K562 (cell line): ENCODE results near the gene KIAA1614. TPM values are rescaled to one million over a fixed set of nuclear protein-coding genes. Genes with fewer than 3 reads are reported as not detected.
A peak's percentile ranks its signal among the peaks of the same experiment; 100 is the strongest.

Experiments
- ATAC-seq: fragments of 200-7000 bp; cut with Tn5 transposase; 3 replicates; pipeline ENCODE4 v1.9.1; 2020; ENCODE audit warnings: moderate library complexity
- BruUV-seq: library from RNA; stranded (reverse); fragments of 400-500 nt; replicated peaks from 2 replicates; lab custom pipeline; 2021; lab: Mats Ljungman, UMichigan
- CTCF ChIA-PET: fragments of 300-600 bp; formaldehyde crosslinking; extraction: SDS; loops from one replicate; lab custom pipeline; 2021; ENCODE audit warnings: low intra/inter-chr PET ratio; lab: Yijun Ruan, JAX
- POLR2A ChIA-PET: fragments of 300-600, 350-650 bp; sonication (Branson Sonifier 250); formaldehyde crosslinking; extraction: SDS; loops from one replicate; lab custom pipeline; 2021; ENCODE audit warnings: antibody characterized with exemption, inconsistent platforms; lab: Yijun Ruan, JAX
- DNase-seq, 4 experiments: peaks; one replicate each; pipeline versions ENCODE4 v3.0.0 to v3.0.0-alpha.2; 2011 to 2018; ENCODE audit warnings: low spot score in 3 of 4, mixed read lengths in 3 of 4; ENCODE audit errors: extremely low read depth in 1 of 4
- FAIRE-seq: peaks from 2 replicates; lab custom pipeline; 2011; peaks lifted over from hg19 to GRCh38; lab: Jason Lieb, UNC
- H2AFZ ChIP-seq: 2 replicates; pipeline ENCODE4 v1.6.0; 2011; ENCODE audit warnings: low read depth, low read length, control low read depth, inconsistent platforms
- H3K27ac ChIP-seq: fragments of 200-600 bp; 3 replicates; pipeline ENCODE4 v1.8.0; 2011; ENCODE audit warnings: low read depth, mild to moderate bottlenecking, control low read depth, inconsistent platforms, low read length, moderate library complexity, mixed read lengths; ENCODE audit errors: extremely low read depth
- H3K27me3 ChIP-seq, 2 experiments: fragments of 300-600 bp in 1 of 2; 2 replicates in 1 of 2; 3 replicates in 1 of 2; pipeline versions ENCODE4 v1.6.0 to v1.8.0; 2011; ENCODE audit warnings: inconsistent platforms in 2 of 2, low read length in 2 of 2, mild to moderate bottlenecking in 1 of 2, mixed read lengths in 1 of 2, moderate library complexity in 1 of 2; ENCODE audit not compliant: control insufficient read depth in 2 of 2, insufficient read depth in 2 of 2
- H3K36me3 ChIP-seq: fragments of 300-600 bp; 3 replicates; pipeline ENCODE4 v1.8.0; 2011; ENCODE audit warnings: mild to moderate bottlenecking, low read length, inconsistent platforms; ENCODE audit not compliant: control insufficient read depth, insufficient read depth
- H3K4me1 ChIP-seq, 2 experiments: fragments of 200-600 bp in 1 of 2; replicated peaks in 1 of 2; 2 replicates in 1 of 2; 3 replicates in 1 of 2; pipeline versions ENCODE4 v1.5.1 to v1.8.0; 2011; ENCODE audit warnings: inconsistent platforms in 2 of 2, low read length in 2 of 2, mild to moderate bottlenecking in 1 of 2, mixed read lengths in 1 of 2, moderate library complexity in 1 of 2; ENCODE audit not compliant: control insufficient read depth in 2 of 2, insufficient read depth in 2 of 2
- H3K4me2 ChIP-seq: 2 replicates; pipeline ENCODE4 v1.6.1; 2011; ENCODE audit warnings: low read length, control low read depth, inconsistent platforms, mixed read lengths; ENCODE audit not compliant: insufficient read depth
- H3K4me3 ChIP-seq: fragments of 200-600 bp; sonication (generic), shearing (Covaris generic); 2 replicates; pipeline ENCODE4 v1.5.1; 2016; ENCODE audit warnings: control low read depth, inconsistent platforms
- H3K79me2 ChIP-seq: fragments of 200-600 bp; 3 replicates; pipeline ENCODE4 v1.8.0; 2011; ENCODE audit warnings: low read length, inconsistent platforms; ENCODE audit not compliant: control insufficient read depth, insufficient read depth
- H3K9ac ChIP-seq, 2 experiments: 2 replicates each; pipeline versions ENCODE4 v1.6.0 to v1.6.1; 2011; ENCODE audit warnings: low read depth in 2 of 2, low read length in 2 of 2, control low read depth in 1 of 2, inconsistent platforms in 1 of 2, mild to moderate bottlenecking in 1 of 2, mixed read lengths in 1 of 2; ENCODE audit not compliant: insufficient read depth in 1 of 2
- H3K9me1 ChIP-seq: one replicate; pipeline ENCODE4 v1.6.0; 2011; ENCODE audit warnings: inconsistent platforms, mild to moderate bottlenecking, low read length, moderate library complexity; ENCODE audit not compliant: control insufficient read depth, insufficient read depth
- H3K9me3 ChIP-seq: replicated peaks from 2 replicates; pipeline ENCODE4 v1.5.1; 2011; ENCODE audit warnings: low read depth, low read length, inconsistent platforms; ENCODE audit not compliant: control insufficient read depth, insufficient read depth
- H4K20me1 ChIP-seq: replicated peaks from 2 replicates; pipeline ENCODE4 v1.6.1; 2011; ENCODE audit warnings: low read length, inconsistent platforms, mixed read lengths; ENCODE audit not compliant: control insufficient read depth, insufficient read depth
- L3MBTL2 ChIP-seq: fragments of 450-650 bp; IDR thresholded peaks from 2 replicates; pipeline ENCODE4 v1.6.1; 2016; ENCODE audit warnings: mild to moderate bottlenecking, moderate library complexity
- MAFF ChIP-seq: IDR thresholded peaks from 2 replicates; pipeline ENCODE4 v1.6.1; 2012; ENCODE audit warnings: low read length, improper control_type of control experiment
- MED1 ChIP-seq: sonication (generic); formaldehyde crosslinking; IDR thresholded peaks from 2 replicates; pipeline ENCODE4 v1.8.1; 2023; ENCODE audit warnings: missing genetic modification reagents, borderline replicate concordance
- NFIC ChIP-seq: fragments of 450-650 bp; IDR thresholded peaks from 2 replicates; pipeline ENCODE4 v1.6.1; 2017; ENCODE audit warnings: mild to moderate bottlenecking, inconsistent platforms
- RBM34 ChIP-seq: fragments of 200-400 bp; formaldehyde crosslinking; IDR thresholded peaks from 2 replicates; pipeline ENCODE4 v1.6.1; 2018; ENCODE audit warnings: low read length, borderline replicate concordance; ENCODE audit not compliant: insufficient read depth
- ZNF24 ChIP-seq: fragments of 450-650 bp; IDR thresholded peaks from 2 replicates; pipeline ENCODE4 v1.6.1; 2016
- whole genome bisulfite sequencing: fragments of 100-300 bp; shearing (Covaris generic); methylation state at CpG from one replicate; pipeline ENCODE4 v1.1.6; 2016; ENCODE audit warnings: low coverage, mixed read lengths; ENCODE audit not compliant: insufficient coverage; ENCODE audit errors: missing lambda C conversion rate; 5-methylcytosine and 5-hydroxymethylcytosine counted together
- in situ Hi-C: fragments of 300-500 bp; cut with MboI; formaldehyde crosslinking; loops from 4 replicates; pipeline ENCODE4 v1.15.0; 2018; ENCODE audit warnings: inconsistent platforms, mixed read lengths
- intact Hi-C: fragments of 100-400 bp; cut with micrococcal nuclease; formaldehyde crosslinking; loops from 2 replicates; pipeline ENCODE4 v1.14.2; 2022
- polyA plus RNA-seq, 8 experiments: library from polyadenylated mRNA; depleted of rRNA in 4 of 8; stranded (reverse) in 5 of 8; unstranded in 3 of 8; fragments of >200 nt; fragmentation: Nextera tagmentation in 2 of 8; fragmentation: Illumina TruSeq in 1 of 8; extraction: Ambion mirVana in 2 of 8; extraction: Trizol in 1 of 8; gene quantifications; 2 replicates each; pipeline versions ENCODE4 v1.2.1 to v1.2.3, GENCODE V29; 2011 to 2014; ENCODE audit warnings: inconsistent platforms in 1 of 8, missing spikeins in 1 of 8
- total RNA-seq, 7 experiments: library from RNA; depleted of rRNA in 6 of 7; stranded (reverse); fragments of >200 nt in 6 of 7; fragmentation: Illumina TruSeq in 2 of 7; extraction: Trizol in 2 of 7; gene quantifications; 2 replicates each; pipeline versions ENCODE4 v1.2.1 to v1.2.3, GENCODE V29; 2011 to 2021; ENCODE audit warnings: low replicate concordance in 1 of 7
- TF ChIP-seq, protein P1 (sequence below): sonication (generic); formaldehyde crosslinking; IDR thresholded peaks from 2 replicates; pipeline ENCODE4 v1.8.0; 2022; ENCODE audit warnings: mild to moderate bottlenecking, missing genetic modification reagents, borderline replicate concordance

KIAA1614 gene
- total and polyA plus RNA-seq, 9 of the 15 experiments (the other 6 are each of a cell fraction or from before 2014, with no cell fraction given) = 0.01 to 1.1 (median 0.15) TPM; not detected in 1

DNA sequence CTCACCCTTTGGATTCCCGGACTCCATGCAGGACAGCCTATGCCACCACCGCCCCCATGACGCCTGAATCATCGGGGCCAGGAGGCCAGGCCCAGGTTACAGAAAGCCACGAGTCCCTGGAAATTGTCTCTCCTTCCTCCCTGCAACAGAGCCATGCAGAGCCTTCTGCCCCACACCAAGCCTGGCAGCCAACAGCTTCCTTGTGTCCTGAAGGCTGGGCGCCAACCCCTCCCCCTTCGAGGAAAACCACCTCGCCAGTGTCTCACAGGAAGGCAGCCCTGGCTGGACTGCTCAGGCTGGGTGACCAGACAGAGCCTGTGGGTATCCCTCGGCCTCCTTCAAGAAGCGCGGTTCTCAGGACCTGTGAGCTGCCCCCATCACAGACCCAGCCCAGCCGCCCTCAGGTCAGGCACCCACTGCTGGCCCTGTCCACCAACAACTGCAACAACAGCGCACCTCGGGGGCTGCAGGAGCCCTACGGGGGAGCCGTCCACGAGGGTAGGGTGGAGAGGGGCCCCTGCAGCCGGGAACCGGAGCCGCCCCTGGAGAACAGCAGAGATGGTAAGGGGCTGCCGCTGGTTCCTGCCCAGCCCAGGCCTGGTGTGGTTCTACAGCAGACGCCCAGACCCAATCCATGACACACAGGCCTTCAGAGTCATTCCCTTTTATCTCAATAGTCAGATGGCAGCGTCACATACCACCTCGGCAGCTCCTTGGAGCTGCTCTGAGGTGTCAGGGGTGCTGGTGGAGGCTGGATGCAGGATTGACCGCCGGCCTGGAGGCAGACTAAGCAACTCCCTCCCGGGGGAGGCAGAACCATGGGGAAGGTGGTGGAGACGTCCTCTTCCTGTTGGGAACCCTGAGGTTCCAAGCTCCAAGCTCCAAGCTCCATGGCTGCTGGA is 23.7 kb downstream of the KIAA1614 start (continued):
- TF ChIP-seq NFIC (no peak), RBM34 (no peak), L3MBTL2 (no peak), MAFF (no peak)
- TF ChIP-seq, protein P1, sequence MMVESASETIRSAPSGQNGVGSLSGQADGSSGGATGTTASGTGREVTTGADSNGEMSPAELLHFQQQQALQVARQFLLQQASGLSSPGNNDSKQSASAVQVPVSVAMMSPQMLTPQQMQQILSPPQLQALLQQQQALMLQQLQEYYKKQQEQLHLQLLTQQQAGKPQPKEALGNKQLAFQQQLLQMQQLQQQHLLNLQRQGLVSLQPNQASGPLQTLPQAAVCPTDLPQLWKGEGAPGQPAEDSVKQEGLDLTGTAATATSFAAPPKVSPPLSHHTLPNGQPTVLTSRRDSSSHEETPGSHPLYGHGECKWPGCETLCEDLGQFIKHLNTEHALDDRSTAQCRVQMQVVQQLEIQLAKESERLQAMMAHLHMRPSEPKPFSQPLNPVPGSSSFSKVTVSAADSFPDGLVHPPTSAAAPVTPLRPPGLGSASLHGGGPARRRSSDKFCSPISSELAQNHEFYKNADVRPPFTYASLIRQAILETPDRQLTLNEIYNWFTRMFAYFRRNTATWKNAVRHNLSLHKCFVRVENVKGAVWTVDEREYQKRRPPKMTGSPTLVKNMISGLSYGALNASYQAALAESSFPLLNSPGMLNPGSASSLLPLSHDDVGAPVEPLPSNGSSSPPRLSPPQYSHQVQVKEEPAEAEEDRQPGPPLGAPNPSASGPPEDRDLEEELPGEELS (CRISPR knock-in tag) = no peak

DNA sequence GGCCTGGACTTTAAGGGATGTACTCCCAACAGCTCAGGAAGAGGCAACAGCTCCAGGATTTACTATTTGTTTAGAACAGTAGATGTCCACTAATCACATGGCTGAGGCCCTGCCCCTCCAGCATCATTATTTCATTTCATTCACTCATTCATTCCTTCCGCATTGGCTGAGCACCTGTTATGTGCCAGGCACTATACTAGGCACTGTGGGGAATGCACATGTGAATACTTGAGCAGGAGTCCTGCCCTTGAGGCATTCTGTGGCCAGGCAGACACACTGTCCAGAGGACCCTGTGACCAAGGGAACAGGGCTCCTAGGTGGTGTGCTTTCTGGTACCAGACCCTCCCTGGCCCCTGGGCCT is 24.3 kb downstream of the KIAA1614 start:
- ChIA-PET POLR2A (interaction anchor here (0.9 kb wide), 1 partner anchor 11 kb away, joined by 3 read pairs; no protein-coding TSS in a partner anchor), CTCF (no interaction called here)
- BruUV-seq = no TSS peak
- H3K36me3 ChIP-seq = no peaks in the 10 kb centered on the region
- 40% methylated on average over 1 of the region's 1 CpG for WGBS
- no peaks in the 10 kb centered on the region for H3K79me2 ChIP-seq
- H3K27me3 ChIP-seq = peaks cover 3 to 4% of the 10 kb centered on the region in 2 experiments; a peak in 1 of 5 replicates
- TF ChIP-seq ZNF24 (peak; percentile 92), MED1 (no peak)
- no peak for FAIRE-seq
- ATAC-seq = no peak
- peak overlapping the region in 1 of 2 experiments; percentile 59; a peak in 1 of 4 replicates for H3K9ac ChIP-seq
- no peaks in the 10 kb centered on the region for H3K9me3 ChIP-seq
- H3K4me3 ChIP-seq = no peak overlapping the region
- peaks cover 4% of the 10 kb centered on the region for H3K9me1 ChIP-seq
- in situ Hi-C loops = no loop called here
- H3K4me2 ChIP-seq = no peak overlapping the region
- H2AFZ ChIP-seq = no peak overlapping the region
- H3K4me1 ChIP-seq = peaks cover 18 to 45% of the 10 kb centered on the region in 2 experiments; a peak in 4 of 5 replicates
- no peak overlapping the region for H3K27ac ChIP-seq
- DNase-seq = no peak
- intact Hi-C loops = no loop called here
- H4K20me1 ChIP-seq = no peaks in the 10 kb centered on the region
